ENCODE results near the gene SF3B1. TPM values are rescaled to one million over a fixed set of nuclear protein-coding genes. Genes with fewer than 3 reads are reported as not detected.

Gene SF3B1
- total RNA-seq, 4 donors from 2014 or later = 313 to 785 (median 486) TPM

DNA sequence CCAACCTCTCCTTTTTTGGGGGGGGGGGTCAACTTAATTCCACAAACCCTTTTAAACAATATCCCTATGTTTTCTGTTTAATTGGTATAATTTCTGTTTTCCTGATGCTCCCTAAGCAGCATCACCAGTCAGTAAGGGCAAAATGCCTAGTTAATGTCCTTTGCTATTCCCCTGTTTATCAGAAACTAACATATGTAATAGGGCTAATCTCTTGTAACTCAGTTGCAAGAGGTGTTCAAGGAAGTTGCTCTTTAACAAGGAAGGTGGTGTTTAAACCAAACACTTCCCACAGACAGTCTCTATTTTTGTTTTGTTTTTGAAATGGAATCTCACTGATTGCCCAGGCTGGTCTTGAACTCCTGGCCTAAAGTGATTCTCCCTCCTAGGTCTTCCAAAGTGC is 12.0 kb upstream of the SF3B1 start:
- Histone ChIP-seq H3K9me3 (no peaks in the 10 kb centered on the region), H3K27ac (no peak overlapping the region), H3K4me3 (no peak overlapping the region), H3K4me1 (no peaks in the 10 kb centered on the region), H3K27me3 (no peaks in the 10 kb centered on the region), H3K36me3 (no peaks in the 10 kb centered on the region)
- no peak for DNase-seq
- no peak for TF ChIP-seq POLR2A (IDR thresholded peaks at IDR 0.05)
- TF ChIP-seq, protein P1, sequence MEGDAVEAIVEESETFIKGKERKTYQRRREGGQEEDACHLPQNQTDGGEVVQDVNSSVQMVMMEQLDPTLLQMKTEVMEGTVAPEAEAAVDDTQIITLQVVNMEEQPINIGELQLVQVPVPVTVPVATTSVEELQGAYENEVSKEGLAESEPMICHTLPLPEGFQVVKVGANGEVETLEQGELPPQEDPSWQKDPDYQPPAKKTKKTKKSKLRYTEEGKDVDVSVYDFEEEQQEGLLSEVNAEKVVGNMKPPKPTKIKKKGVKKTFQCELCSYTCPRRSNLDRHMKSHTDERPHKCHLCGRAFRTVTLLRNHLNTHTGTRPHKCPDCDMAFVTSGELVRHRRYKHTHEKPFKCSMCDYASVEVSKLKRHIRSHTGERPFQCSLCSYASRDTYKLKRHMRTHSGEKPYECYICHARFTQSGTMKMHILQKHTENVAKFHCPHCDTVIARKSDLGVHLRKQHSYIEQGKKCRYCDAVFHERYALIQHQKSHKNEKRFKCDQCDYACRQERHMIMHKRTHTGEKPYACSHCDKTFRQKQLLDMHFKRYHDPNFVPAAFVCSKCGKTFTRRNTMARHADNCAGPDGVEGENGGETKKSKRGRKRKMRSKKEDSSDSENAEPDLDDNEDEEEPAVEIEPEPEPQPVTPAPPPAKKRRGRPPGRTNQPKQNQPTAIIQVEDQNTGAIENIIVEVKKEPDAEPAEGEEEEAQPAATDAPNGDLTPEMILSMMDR (IDR thresholded peaks at IDR 0.05) = no peak

DNA sequence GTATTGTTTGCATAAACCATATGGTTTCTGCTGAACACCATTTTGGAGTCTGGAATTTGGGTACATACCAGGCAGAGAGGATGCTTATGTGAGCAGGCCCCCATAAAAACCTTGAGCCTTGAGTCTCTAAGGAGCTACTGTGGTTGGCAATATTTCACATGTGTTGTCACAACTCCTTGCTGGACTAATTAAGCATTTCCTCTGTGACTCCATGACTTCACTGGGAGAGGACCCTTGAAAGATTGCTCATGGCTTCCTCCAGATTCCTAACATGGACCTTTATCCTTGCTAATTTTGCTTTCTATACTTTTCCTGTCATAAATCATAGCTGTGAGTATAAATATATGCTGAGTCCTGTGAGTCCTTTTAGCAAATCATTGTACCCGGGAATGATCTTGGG is 10.9 kb upstream of the SF3B1 start:
- Histone ChIP-seq H3K36me3 (no peaks in the 10 kb centered on the region), H3K27ac (no peak overlapping the region), H3K9me3 (no peaks in the 10 kb centered on the region), H3K27me3 (no peaks in the 10 kb centered on the region), H3K4me1 (no peaks in the 10 kb centered on the region), H3K4me3 (no peak overlapping the region)
- TF ChIP-seq POLR2A (IDR thresholded peaks at IDR 0.05) = no peak
- TF ChIP-seq, protein P1 (IDR thresholded peaks at IDR 0.05) = no peak
- no peak for DNase-seq

DNA sequence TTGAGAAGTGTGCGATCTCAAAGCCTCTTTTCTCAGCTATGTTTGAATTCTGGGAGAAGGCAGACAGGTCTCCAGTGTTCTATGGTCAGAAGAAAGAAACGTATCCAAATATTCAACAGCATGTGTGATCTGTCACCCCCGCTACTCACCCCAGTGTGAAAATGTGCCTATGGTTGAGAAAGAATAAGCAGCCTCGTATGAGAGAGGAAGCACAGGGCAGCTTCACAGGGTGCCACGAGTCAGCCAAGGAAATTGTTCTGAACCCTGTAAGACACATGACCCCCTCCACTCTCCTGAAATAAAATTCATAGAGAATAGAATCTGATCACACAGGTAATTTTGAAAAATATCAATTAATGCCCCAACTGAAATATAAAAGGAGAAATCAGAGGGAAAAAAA is 8.0 kb upstream of the SF3B1 start:
- H3K4me3 ChIP-seq = no peak overlapping the region
- no peak overlapping the region for H3K27ac ChIP-seq
- H3K36me3 ChIP-seq = no peaks in the 10 kb centered on the region
- no peaks in the 10 kb centered on the region for H3K9me3 ChIP-seq
- no peaks in the 10 kb centered on the region for H3K27me3 ChIP-seq
- DNase-seq = no peak
- TF ChIP-seq POLR2A (IDR thresholded peaks at IDR 0.05) = no peak
- TF ChIP-seq, protein P1 (IDR thresholded peaks at IDR 0.05) = no peak
- H3K4me1 ChIP-seq = no peaks in the 10 kb centered on the region

DNA sequence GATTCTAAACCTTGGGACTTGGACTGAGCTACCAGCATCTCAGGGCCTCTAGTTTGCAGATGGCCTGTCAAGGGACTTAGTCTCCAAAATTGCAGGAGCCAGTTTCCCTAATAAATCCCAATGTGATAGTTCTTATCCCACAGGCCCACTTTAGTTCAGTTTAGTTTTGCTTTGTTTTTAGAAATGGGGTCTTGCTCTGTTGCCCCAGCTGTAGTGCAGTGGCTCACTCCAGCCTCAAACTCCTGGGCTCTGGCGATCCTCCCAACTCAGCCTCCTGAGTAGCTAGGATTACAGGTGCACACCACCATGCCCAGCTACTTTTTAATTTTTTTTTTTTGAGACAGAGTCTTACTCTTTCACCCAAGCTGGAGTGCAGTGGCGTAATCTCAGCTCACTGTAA is 2.6 kb upstream of the SF3B1 start:
- no peaks in the 10 kb centered on the region for H3K36me3 ChIP-seq
- H3K27me3 ChIP-seq = no peaks in the 10 kb centered on the region
- H3K4me1 ChIP-seq = peaks cover 0 to 21% (median 3%) of the 10 kb centered on the region in 4 donors
- H3K27ac ChIP-seq = no peak overlapping the region
- no peak overlapping the region for H3K4me3 ChIP-seq
- H3K9me3 ChIP-seq = no peaks in the 10 kb centered on the region
- TF ChIP-seq, protein P1 (IDR thresholded peaks at IDR 0.05) = no peak
- TF ChIP-seq POLR2A (IDR thresholded peaks at IDR 0.05) = no peak
- no peak for DNase-seq

DNA sequence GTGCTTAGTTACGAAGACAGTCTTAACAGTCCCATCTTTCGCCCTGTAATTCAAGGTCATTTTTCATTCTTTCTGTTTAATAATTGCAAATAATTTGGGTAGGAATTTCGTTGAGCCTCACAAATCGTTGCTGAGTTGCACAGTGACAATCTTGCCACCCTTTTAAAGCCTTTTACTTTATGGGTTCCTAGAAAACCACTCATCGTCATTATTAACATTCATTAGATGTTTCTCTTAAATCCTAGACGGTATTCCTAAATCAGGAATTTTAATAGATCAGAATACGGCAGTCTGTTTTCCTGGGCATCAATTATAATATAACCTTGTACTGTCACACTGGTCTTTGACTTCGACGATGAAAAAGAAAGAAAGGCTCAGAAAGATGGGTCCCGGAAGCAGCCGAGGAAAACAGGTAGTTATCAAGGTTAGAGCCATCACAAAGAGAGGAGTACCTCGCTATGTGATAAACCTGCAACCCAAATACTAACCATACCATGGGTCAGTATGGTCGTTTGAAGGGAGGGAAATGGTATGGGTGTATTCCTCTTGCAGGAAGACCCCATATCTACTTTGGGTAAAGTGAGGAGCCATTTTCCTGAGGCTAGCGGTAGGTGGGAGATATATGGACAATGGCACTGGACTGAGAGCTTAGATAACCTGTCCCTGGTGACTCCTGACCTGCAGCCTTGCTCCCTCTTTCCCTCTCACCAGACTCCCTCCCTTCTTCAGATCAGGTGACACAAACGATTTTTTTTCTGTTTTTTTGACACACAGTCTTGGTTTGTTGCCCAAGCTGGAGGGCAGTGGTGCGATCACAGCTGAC is 981 bp upstream of the SF3B1 start:
- no peak for DNase-seq
- Histone ChIP-seq H3K4me3 (peak overlapping the region; percentile 78 to 97 (median 88)), H3K4me1 (peaks cover 0 to 35% (median 14%) of the 10 kb centered on the region in 4 donors), H3K27me3 (no peaks in the 10 kb centered on the region), H3K27ac (peak overlapping the region; percentile 87 to 95 (median 91)), H3K36me3 (no peaks in the 10 kb centered on the region), H3K9me3 (no peaks in the 10 kb centered on the region)
- no peak for TF ChIP-seq POLR2A (IDR thresholded peaks at IDR 0.05)
- TF ChIP-seq, protein P1 (IDR thresholded peaks at IDR 0.05) = no peak

Data from Peyer's patch (tissue), 4 donors.